ENCODE measurements around the gene TNNC1.

- no peak for TF ChIP-seq CTCF (IDR thresholded peaks at IDR 0.05)
- no peak for TF ChIP-seq POLR2A (IDR thresholded peaks at IDR 0.05)
Observed at GRCh38 chr3:52422669-52423068, 31.2 kb downstream of the TNNC1 start.

Data from uterus (tissue), 2 donors.